Measurements from ENCODE around the gene MYH13.

Gene MYH13

GRCh38 chr17:10339051-10339450 lies 33.8 kb downstream of the MYH13 start:
- DNase-seq = no peak

GRCh38 chr17:10337976-10338375 lies 34.8 kb downstream of the MYH13 start:
- no peak for DNase-seq

- DNase-seq = no peak
Measured at GRCh38 chr17:10337136-10337535, 35.7 kb downstream of the MYH13 start.

DNA sequence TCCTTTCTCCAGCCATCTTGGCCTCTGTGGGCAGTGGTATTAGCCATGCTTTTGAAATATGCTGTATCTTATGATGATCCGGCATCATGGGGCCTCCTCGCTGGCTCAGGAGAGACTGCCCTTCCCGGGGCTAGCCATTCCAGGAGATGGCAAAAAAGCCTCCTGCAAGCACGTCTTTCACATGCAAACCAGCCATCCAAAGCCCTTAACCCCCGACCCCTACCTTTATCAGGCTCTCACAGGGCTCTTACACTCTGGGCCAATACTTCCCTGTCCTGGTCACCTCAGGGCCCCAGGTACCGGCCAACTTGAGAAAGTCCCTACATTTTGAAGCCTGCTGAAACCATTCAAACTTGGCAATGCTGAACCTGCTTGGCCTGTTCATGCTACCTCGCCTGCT lies 36.4 kb downstream of the MYH13 start:
- no peak for DNase-seq

DNA sequence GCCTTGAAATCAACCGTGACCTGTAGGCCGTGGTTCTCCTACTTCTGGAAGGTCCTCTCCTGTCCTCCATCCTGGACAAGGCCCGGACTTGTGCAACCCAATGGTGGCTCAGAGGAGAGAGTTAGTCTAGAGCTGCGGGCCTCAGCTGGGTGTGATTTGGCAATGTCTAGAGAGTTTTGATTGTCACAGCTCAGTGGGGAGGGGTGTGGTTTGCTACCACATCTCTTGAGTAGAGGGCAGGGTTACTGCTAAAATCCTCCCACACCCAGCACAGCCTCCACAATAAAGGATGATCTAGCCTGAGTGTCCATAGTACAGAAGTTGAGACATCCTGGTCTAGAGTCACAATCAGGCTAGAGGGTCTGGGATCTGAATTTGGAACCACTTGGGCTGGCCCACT lies 40.3 kb downstream of the MYH13 start:
- DNase-seq = no peak

DNA sequence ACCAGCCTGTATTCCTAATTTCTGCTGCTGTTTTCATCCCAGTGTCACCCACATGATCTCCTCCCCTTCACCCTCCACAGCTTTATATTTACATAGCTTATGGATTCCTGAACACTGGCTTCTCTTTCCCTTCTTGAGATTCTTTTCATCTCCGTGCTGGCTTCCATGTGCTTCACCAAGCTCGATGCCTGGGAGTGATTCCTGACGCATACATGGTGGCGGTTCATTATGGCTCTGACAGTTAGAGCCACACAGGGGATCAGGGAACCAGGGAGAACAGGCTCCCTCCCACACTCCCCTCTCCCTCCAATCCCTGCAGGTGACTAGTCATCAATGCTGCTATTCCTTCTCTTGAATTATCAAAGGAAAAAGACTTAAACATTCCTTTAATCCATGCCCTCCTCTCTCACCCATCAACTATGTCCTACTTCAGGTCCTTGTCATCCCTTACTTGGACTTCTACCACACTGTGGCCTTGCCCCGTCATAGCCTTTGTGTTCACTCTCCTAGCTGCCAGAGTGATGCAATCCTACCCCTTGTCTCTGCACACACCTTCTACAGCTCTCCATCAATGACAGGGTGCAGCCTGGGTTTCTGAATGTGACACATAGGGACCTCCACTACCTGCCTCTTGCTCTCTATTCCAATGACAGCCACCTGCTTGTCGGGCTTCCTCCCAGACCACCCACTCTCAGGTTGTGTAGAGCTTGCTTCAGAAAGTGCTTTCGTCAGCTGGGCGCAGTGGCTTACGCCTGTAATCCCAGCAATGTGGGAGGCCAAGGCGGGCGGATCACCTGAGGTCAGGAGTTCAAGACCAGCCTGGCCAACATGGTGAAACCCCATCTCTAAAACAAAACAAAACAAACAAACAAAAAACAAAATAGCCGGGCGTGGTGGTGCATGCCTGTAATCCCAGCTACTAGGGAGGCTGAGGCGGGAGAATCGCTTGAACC lies 43.6 kb downstream of the MYH13 start:
- DNase-seq = no peak

DNA sequence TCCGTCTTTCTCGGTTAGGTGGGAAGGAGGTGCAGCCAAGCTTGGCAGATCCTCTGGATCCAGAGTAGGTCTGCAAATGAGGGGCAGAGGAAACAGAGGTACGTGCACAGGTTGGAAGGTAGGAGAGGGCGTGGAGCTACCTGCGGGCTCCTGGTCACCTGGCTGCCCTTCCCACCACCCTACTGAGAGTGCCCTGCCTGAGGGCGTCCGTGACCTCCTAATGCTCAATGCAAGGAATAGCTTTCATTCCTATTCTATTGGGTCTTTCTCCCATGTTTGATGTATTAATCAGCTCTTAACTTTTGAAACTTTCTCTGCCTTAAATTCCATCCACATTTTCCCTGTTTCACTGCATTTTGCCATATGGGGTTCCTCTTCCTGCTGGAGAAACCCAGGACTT lies 44.6 kb downstream of the MYH13 start:
- no peak for DNase-seq

- peak; percentile 71 for DNase-seq
Measured at GRCh38 chr17:10327640-10328039, 45.2 kb downstream of the MYH13 start.

- DNase-seq = no peak
Measured at GRCh38 chr17:10325031-10325695, 47.6 kb downstream of the MYH13 start.

- no peak for DNase-seq
Measured at GRCh38 chr17:10323812-10324610, 48.8 kb downstream of the MYH13 start.

- DNase-seq = no peak
Measured at GRCh38 chr17:10318535-10318934, 54.3 kb downstream of the MYH13 start.

DNA sequence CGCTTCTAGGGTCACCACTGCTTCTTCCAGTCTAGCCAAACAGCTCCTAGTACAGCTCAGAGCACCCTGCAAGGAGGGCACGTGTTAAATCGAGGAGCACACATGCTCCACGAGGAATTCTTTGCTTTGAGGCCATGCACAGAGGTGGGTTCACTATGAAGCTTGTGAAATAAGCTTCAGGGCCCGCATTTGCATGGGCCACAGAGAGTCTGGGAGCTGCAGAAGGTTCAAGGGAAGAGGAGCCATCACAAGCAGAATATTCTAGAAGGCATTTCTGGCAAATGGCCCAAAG lies 55.3 kb downstream of the MYH13 start:
- no peak for DNase-seq

DNA sequence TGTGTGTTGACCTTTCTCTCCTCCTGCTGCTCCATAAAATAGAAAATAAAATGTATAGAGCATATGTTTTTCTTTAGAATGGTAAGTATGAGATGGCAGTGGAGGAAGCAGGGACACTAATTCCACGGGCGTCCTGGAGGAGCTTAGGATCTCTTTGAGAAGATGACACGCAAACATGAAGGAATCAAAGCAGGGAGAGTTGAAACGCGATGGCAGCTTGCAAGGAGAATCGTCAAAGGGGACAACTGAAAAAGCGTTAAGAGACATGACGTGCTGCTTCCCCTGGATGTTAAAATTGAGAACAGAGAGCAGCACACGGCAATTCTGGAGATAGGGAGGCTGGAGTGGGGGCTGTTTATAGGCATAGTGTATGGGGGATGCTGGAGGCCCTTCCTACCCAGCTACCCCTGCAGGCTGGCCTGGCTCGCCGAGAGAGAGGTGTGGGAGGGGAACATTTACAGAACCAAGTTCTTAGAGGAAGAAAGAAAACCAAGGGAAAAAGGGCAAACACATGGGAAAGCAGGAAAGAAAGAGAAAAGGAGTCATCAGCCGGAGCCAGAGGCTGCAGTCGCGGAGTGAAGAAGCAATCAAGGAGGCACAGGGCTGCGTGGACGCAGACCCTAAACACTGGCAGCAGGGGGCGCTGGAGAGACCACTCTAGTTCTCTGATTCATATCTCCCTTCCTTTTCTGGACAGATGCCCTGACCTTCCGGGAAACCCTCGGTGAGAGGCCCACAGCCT lies 55.8 kb downstream of the MYH13 start:
- no peak for DNase-seq

DNA sequence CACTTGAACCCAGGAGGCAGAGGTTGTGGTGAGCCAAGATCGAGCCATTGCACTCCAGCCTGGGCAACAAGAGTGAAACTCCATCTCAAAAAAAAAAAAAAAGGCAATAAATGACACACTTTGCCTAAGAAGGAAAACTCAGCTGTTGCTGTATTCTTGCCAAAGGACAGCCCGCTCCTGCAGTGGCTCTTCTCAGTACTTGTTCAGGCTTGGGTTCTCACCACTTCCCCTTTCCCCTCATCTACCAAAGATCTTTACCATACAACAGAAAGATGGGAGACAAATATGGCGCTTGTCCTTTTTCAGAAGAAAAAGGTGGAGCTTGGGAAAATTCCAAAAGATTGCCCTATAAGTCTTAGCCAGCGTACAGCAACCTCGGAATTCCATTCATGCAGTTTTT lies 58.5 kb downstream of the MYH13 start:
- no peak for DNase-seq

DNA sequence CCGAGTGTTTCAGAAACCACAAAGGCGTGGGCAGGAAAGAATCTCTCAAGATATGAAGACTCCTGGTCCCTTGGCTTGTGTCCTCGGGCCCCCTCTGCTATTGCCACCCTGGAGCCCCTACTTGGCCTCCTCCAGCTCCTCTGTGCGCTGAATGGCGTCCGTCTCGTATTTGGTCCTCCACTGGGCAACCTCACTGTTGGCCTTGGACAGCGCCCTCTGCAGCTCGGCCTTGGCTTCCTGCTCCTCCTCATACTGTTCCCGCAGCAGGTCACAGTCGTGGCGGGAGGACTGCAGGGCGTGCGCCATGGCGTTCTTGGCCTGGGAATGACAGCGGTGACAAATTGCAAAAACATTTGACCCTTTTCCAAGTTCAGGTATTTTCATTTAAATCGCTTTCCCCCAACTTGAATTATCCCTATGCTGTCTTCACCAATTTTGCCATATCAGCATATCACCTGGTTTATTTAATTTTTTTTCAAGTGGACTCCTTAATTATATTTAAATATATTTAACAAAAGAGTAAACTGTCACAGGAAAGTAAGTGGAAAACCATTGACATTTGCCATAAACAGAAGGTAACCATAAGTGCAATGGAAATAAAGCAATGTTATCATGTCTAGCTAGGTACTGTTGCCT lies 59.7 kb downstream of the MYH13 start:
- no peak for DNase-seq

GRCh38 chr17:10311131-10311530 lies 61.7 kb downstream of the MYH13 start:
- DNase-seq = no peak

DNA sequence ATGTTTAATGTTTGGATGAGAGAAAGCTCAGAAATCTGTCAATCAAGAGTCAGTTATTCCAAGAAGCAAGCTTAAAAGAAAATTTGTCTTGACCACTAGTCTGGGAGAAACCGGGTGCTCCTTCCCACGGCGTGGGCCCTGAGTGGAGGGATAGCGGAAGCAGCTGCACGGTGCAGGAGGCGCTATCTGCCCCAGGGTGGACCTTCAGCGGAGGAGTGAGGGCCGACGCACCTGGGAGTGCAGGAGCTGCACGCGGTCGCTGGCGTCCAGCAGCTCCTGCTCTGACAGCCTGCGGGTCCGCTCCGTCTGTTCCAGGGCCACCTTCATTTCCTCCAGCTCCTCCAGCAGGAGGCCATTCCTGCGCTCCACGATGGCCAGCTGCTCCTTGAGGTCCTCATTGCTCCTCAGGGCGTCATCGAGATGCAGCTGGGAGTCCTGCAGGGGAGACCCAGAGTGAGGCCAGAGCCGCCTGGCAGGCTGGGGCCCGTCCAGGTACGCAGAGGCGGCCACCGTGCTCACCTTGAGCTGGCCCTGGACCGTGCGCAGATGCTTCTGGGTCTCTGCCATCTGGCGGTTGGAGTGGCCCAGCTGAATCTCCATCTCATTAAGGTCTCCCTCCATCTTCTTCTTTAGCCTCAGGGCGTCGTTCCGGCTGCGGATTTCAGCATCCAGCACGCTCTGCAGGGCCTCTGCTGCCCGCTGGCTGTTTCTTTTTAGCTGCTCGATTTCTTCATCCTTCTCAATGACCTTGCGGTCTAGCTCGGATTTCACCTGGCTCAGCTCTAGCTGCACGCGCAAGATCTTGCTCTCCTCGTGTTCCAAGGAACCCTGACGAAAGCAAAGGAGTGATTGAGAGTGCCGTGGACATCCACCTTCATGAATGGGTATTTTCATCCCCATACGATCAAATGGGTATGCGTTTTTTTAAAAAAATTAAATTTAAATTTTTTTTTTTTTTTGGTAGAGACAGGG lies 63.5 kb downstream of the MYH13 start:
- DNase-seq = no peak

- no peak for DNase-seq
Measured at GRCh38 chr17:10306585-10306984, 66.2 kb downstream of the MYH13 start.

GRCh38 chr17:10305398-10305797 lies 67.4 kb downstream of the MYH13 start:
- no peak for DNase-seq

GRCh38 chr17:10304758-10305300 lies 68.0 kb downstream of the MYH13 start:
- no peak for DNase-seq

DNA sequence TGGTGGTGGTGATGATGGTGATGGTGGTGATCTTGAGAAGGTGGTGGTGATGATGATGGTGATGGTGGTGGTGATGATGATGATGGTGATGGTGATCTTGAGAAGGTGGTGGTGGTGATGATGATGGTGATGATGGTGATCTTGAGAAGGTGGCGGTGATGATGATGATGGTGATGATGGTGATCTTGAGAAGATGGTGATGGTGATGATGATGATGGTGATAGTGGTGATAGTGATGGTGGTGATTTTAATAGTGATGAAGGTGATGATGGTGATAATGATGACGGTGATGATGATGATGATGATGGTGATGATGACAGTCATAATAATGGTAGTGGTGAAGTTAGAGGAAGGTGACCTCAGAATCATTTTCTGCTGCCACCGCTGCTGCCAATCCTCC lies 75.1 kb downstream of the MYH13 start:
- DNase-seq = no peak

Data from stimulated activated CD4-positive, alpha-beta T cell treated with anti-CD3 and anti-CD28 coated beads, Interleukin-1b, Interleukin-23, amount 100 ng/mL, for 48 hours (primary cell).